Parathyroid adenoma (tissue), 2 donors: ENCODE measurements around the gene PPP1R7.

Source experiments
- H2AFZ ChIP-seq: fragments of 300-600 bp; sonication (generic); one replicate; pipeline ENCODE4 v1.7.0; 2017; ENCODE audit warnings: antibody characterized with exemption, mild to moderate bottlenecking
- H3K27ac ChIP-seq: fragments of 300-600 bp; sonication (generic); one replicate; pipeline ENCODE4 v1.7.0; 2017
- H3K27me3 ChIP-seq: fragments of 300-600 bp; sonication (generic); one replicate; pipeline ENCODE4 v1.7.0; 2017; ENCODE audit warnings: low read length; ENCODE audit not compliant: control insufficient read depth, insufficient read depth
- H3K36me3 ChIP-seq: fragments of 300-600 bp; sonication (generic); one replicate; pipeline ENCODE4 v1.7.0; 2017; ENCODE audit warnings: low read length; ENCODE audit not compliant: control insufficient read depth, insufficient read depth
- H3K4me1 ChIP-seq: fragments of 300-600 bp; sonication (generic); one replicate; pipeline ENCODE4 v1.7.0; 2017; ENCODE audit warnings: control low read depth
- H3K4me2 ChIP-seq: fragments of 300-600 bp; sonication (generic); one replicate; pipeline ENCODE4 v1.7.0; 2017; ENCODE audit warnings: low read length
- H3K4me3 ChIP-seq: fragments of 300-600 bp; sonication (generic); one replicate; pipeline ENCODE4 v1.7.0; 2017; ENCODE audit warnings: low read depth, low read length
- H3K79me2 ChIP-seq: fragments of 300-600 bp; sonication (generic); one replicate; pipeline ENCODE4 v1.7.0; 2017; ENCODE audit warnings: control low read depth
- H3K9ac ChIP-seq: fragments of 300-600 bp; sonication (generic); one replicate; pipeline ENCODE4 v1.7.0; 2017; ENCODE audit warnings: mild to moderate bottlenecking
- H3K9me3 ChIP-seq: fragments of 300-600 bp; sonication (generic); one replicate; pipeline ENCODE4 v1.7.0; 2017; ENCODE audit warnings: low read length; ENCODE audit not compliant: control insufficient read depth
- CTCF ChIP-seq: fragments of 300-600 bp; sonication (generic); IDR thresholded peaks from one replicate; pipeline ENCODE4 v1.7.0; 2017; ENCODE audit warnings: antibody characterized with exemption, mild to moderate bottlenecking
- donor health status: primary hyperparathyroidism.

PPP1R7 gene

GRCh38 chr2:241207151-241207550, 56.9 kb downstream of the PPP1R7 start:
- no peaks in the 10 kb centered on the region for H3K36me3 ChIP-seq
- H3K4me1 ChIP-seq, result no peaks in the 10 kb centered on the region
- H3K79me2 ChIP-seq, result no peaks in the 10 kb centered on the region
- no peak for TF ChIP-seq CTCF
- H3K4me2 ChIP-seq, result no peak overlapping the region
- no peak overlapping the region for H3K27ac ChIP-seq
- no peaks in the 10 kb centered on the region for H3K9me3 ChIP-seq
- no peaks in the 10 kb centered on the region for H3K27me3 ChIP-seq
- H2AFZ ChIP-seq, result no peak overlapping the region
- H3K4me3 ChIP-seq, result no peak overlapping the region
- H3K9ac ChIP-seq, result no peak overlapping the region

- Histone ChIP-seq H2AFZ (no peak overlapping the region), H3K9me3 (no peaks in the 10 kb centered on the region), H3K9ac (no peak overlapping the region), H3K79me2 (no peaks in the 10 kb centered on the region), H3K27ac (no peak overlapping the region), H3K4me1 (no peaks in the 10 kb centered on the region), H3K36me3 (no peaks in the 10 kb centered on the region), H3K4me3 (no peak overlapping the region), H3K4me2 (no peak overlapping the region), H3K27me3 (no peaks in the 10 kb centered on the region)
- no peak for TF ChIP-seq CTCF
Observed at GRCh38 chr2:241207641-241208040, 57.4 kb downstream of the PPP1R7 start.

GRCh38 chr2:241208058-241208457, 57.8 kb downstream of the PPP1R7 start:
- no peak overlapping the region for H2AFZ ChIP-seq
- no peaks in the 10 kb centered on the region for H3K27me3 ChIP-seq
- no peaks in the 10 kb centered on the region for H3K36me3 ChIP-seq
- H3K79me2 ChIP-seq, result no peaks in the 10 kb centered on the region
- no peak for TF ChIP-seq CTCF
- no peak overlapping the region for H3K4me3 ChIP-seq
- H3K9ac ChIP-seq, result no peak overlapping the region
- no peaks in the 10 kb centered on the region for H3K4me1 ChIP-seq
- no peak overlapping the region for H3K27ac ChIP-seq
- no peak overlapping the region for H3K4me2 ChIP-seq
- no peaks in the 10 kb centered on the region for H3K9me3 ChIP-seq

- no peak for TF ChIP-seq CTCF
Observed at GRCh38 chr2:241209271-241209670, 59.0 kb downstream of the PPP1R7 start.

GRCh38 chr2:241211276-241211675, 61.0 kb downstream of the PPP1R7 start:
- Histone ChIP-seq H2AFZ (no peak overlapping the region), H3K79me2 (no peaks in the 10 kb centered on the region), H3K36me3 (no peaks in the 10 kb centered on the region), H3K9me3 (no peaks in the 10 kb centered on the region), H3K4me2 (no peak overlapping the region), H3K4me1 (no peaks in the 10 kb centered on the region), H3K9ac (no peak overlapping the region), H3K27me3 (no peaks in the 10 kb centered on the region), H3K27ac (no peak overlapping the region), H3K4me3 (no peak overlapping the region)
- TF ChIP-seq CTCF, result no peak

More at GRCh38 chr2:241209271-241209670, 59.0 kb downstream of the PPP1R7 start:
- Histone ChIP-seq H3K9me3 (no peaks in the 10 kb centered on the region), H3K9ac (no peak overlapping the region), H3K36me3 (no peaks in the 10 kb centered on the region), H2AFZ (no peak overlapping the region), H3K79me2 (no peaks in the 10 kb centered on the region), H3K4me2 (no peak overlapping the region), H3K27ac (no peak overlapping the region), H3K4me3 (no peak overlapping the region), H3K4me1 (no peaks in the 10 kb centered on the region), H3K27me3 (no peaks in the 10 kb centered on the region)
